ENCODE results near the gene INPP5A. TPM values are rescaled to one million over a fixed set of nuclear protein-coding genes. Genes with fewer than 3 reads are reported as not detected.
"Not testable (repeated sequence)": the region's sequence is repeated elsewhere in the genome, so short reads cannot be mapped to it uniquely, and the experiment has no call there.

INPP5A gene
- total RNA-seq, 1 donor from 2014 or later: 35.4 TPM

DNA sequence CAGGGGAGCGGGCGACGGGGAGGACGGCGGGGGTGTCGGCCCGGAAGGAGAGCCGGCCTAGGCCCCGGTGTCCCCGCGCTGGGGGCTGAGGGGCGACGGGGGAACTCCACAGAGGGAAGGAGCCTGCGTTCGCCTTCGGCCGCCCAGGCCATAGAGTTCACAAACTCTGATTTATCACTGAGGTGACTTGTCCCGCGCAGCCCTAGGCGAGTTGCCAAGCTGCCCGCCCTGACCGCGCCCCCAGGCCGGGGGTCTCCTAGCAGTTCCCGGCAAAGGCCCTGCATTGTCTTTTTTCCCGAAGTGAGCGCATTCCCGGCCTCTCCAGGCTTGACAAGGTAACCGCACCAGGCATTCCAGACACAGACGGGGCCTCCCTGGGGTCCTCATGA is 251.2 kb downstream of the INPP5A start:
- H3K4me3 Mint-ChIP-seq: no peak overlapping the region
- H3K9me3 Mint-ChIP-seq: no peaks in the 10 kb centered on the region
- peaks cover 62% of the 10 kb centered on the region for H3K27me3 Mint-ChIP-seq (ENCODE audit: low read depth)
- no peak for DNase-seq (ENCODE audit: low read depth, low spot score)
- H3K27ac Mint-ChIP-seq (ENCODE audit: unreplicated experiment): no peak overlapping the region
- TF ChIP-seq, protein P1, sequence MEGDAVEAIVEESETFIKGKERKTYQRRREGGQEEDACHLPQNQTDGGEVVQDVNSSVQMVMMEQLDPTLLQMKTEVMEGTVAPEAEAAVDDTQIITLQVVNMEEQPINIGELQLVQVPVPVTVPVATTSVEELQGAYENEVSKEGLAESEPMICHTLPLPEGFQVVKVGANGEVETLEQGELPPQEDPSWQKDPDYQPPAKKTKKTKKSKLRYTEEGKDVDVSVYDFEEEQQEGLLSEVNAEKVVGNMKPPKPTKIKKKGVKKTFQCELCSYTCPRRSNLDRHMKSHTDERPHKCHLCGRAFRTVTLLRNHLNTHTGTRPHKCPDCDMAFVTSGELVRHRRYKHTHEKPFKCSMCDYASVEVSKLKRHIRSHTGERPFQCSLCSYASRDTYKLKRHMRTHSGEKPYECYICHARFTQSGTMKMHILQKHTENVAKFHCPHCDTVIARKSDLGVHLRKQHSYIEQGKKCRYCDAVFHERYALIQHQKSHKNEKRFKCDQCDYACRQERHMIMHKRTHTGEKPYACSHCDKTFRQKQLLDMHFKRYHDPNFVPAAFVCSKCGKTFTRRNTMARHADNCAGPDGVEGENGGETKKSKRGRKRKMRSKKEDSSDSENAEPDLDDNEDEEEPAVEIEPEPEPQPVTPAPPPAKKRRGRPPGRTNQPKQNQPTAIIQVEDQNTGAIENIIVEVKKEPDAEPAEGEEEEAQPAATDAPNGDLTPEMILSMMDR (conservative IDR thresholded peaks at IDR 0.05): no peak
- peaks cover under 1% of the 10 kb centered on the region for H3K4me1 Mint-ChIP-seq
- H3K36me3 Mint-ChIP-seq (ENCODE audit: low read depth): no peaks in the 10 kb centered on the region

DNA sequence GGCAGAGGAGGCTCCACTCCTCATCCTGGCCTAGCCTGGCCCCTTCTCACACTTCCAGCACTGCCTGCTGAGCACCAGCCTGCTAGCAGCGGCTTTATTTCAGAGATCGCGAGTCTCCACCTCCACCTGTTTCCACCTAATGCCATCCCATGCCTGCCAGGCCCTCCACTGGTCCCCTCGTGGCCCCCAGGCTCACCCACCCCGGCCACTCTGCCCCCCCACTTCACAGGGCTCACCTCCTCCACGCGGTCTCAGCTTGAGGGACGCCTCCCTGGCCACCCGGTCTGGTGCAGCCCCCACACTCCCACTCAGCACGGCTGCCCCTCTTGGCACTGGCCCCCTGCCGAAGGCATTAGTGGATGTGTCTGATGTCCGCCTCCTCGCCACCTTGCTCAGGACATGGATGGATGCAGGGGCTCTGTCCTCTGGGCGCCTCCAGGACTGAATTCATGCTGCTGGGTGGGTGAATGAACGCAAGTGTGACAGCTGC is 252.1 kb downstream of the INPP5A start:
- DNase-seq (ENCODE audit: low read depth, low spot score): no peak
- Mint-ChIP-seq H3K27me3 (ENCODE audit: low read depth) (peaks cover 56% of the 10 kb centered on the region), H3K9me3 (no peaks in the 10 kb centered on the region), H3K4me1 (no peaks in the 10 kb centered on the region), H3K36me3 (ENCODE audit: low read depth) (no peaks in the 10 kb centered on the region), H3K27ac (ENCODE audit: unreplicated experiment) (no peak overlapping the region), H3K4me3 (no peak overlapping the region)
- TF ChIP-seq, protein P1 (conservative IDR thresholded peaks at IDR 0.05): no peak

DNA sequence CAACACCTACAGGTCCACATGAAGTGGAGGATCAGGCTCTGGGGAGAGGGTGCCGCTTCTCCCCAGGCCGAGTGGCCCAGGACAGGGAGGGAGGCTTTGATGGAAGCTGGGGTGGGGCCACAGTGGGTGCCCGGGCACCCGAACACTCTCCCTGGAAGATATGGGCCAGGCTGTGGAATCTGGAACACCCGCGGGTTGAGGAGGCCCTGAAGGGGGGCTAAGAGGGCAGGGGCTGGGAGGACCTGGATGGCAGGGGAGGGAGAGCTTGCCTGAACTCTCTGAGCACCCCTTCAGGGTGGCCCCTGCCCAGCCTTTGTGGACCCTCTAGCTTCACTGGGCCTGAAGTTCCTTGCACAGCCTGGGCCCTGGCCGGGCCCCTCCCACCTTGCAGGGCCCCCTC is 252.9 kb downstream of the INPP5A start:
- peaks cover 52% of the 10 kb centered on the region for H3K27me3 Mint-ChIP-seq (ENCODE audit: low read depth)

DNA sequence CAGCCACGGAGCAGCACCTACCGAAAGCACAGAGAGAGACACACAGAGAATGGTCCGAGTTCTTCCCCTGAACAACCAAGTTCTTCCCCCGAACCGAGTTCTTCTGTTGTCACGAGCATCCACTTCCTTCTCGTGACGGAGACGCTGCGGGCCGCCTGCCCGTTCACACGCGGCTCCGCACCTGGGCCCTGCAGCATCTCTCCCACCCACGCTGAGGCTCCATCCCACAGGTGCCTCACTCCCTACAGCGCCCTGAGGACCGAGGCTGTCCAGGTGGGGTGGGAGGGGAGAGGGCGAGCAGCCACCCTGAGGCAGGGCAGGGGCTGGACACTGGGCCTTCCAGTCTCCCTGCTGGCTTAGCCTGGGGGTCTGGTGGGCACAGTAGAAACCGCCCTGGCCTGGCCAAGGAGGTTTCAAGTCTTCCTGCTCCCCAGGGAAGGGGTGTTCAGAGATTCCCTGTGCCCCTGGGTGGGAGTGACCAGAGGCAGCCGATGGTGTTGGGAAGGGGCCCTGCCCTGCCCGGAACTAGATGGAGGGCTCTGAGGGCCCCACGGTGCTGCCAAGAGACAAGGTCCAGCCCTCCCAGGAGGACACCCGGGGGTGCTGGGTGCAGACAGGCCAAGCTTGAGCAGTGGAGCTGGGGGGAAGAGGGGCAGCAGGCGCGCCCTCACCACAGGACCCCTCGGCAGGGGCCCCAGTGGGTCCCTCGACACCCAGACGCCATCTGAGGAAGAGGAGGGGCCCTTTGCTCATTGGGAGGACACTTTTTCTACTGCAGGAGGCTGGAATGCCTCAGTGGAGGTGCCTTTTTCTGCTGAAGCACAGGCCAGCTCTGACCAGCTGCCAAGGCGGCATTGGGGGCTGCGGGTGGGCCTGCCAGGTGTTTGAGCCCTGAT is 253.6 kb downstream of the INPP5A start:
- peaks cover 53% of the 10 kb centered on the region for H3K27me3 Mint-ChIP-seq (ENCODE audit: low read depth)
- no peak overlapping the region for H3K27ac Mint-ChIP-seq (ENCODE audit: unreplicated experiment)
- no peaks in the 10 kb centered on the region for H3K9me3 Mint-ChIP-seq
- H3K36me3 Mint-ChIP-seq (ENCODE audit: low read depth): no peaks in the 10 kb centered on the region
- no peak for DNase-seq (ENCODE audit: low read depth, low spot score)
- TF ChIP-seq, protein P1 (conservative IDR thresholded peaks at IDR 0.05): no peak
- no peaks in the 10 kb centered on the region for H3K4me1 Mint-ChIP-seq
- H3K4me3 Mint-ChIP-seq: no peak overlapping the region

More for the DNA sequence above, 252.9 kb downstream of the INPP5A start:
- H3K36me3 Mint-ChIP-seq (ENCODE audit: low read depth): no peaks in the 10 kb centered on the region
- no peaks in the 10 kb centered on the region for H3K9me3 Mint-ChIP-seq
- no peak overlapping the region for H3K4me3 Mint-ChIP-seq
- no peak for DNase-seq (ENCODE audit: low read depth, low spot score)
- TF ChIP-seq, protein P1 (conservative IDR thresholded peaks at IDR 0.05): no peak
- no peaks in the 10 kb centered on the region for H3K4me1 Mint-ChIP-seq
- H3K27ac Mint-ChIP-seq (ENCODE audit: unreplicated experiment): no peak overlapping the region

DNA sequence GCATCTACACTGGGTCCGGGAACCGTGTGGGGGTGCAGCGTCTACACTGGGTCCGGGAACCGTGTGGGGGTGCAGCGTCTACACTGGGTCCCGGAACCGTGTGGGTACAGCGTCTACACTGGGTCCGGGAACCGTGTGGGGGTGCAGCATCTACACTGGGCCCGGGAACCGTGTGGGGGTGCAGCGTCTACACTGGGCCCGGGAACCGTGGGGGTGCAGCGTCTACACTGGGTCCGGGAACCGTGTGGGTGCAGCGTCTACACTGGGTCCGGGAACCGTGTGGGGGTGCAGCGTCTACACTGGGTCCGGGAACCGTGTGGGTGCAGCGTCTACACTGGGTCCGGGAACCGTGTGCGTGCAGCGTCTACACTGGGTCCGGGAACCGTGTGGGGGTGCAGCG is 254.5 kb downstream of the INPP5A start:
- not testable (repeated sequence) for H3K4me1 Mint-ChIP-seq; H3K4me3 Mint-ChIP-seq; H3K27ac Mint-ChIP-seq (ENCODE audit: unreplicated experiment); H3K36me3 Mint-ChIP-seq (ENCODE audit: low read depth); H3K9me3 Mint-ChIP-seq; DNase-seq (ENCODE audit: low read depth, low spot score)
- H3K27me3 Mint-ChIP-seq (ENCODE audit: low read depth): peaks cover 54% of the 10 kb centered on the region

DNA sequence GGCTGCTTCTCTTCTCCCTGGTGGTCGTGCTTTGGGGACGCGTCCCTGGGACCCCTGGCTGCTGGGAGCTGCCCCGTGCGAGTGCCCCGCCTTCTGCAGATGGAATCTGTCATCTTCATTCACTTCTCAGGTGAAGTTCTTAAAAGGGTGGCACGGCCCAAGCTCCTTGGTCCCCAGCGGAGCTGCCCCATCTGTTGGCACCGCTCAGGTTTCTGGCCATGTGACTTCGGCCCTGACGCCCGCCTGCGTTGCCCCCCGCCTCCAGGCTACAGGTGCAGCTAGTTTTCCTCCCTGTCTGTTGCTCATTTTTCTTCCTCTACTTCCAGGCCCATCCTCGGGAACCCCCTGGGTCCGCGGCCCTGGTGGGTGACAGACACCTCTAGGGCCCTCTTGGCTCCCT is 255.2 kb downstream of the INPP5A start:
- Mint-ChIP-seq H3K9me3 (no peaks in the 10 kb centered on the region), H3K27ac (ENCODE audit: unreplicated experiment) (no peak overlapping the region), H3K4me1 (no peaks in the 10 kb centered on the region), H3K4me3 (no peak overlapping the region), H3K36me3 (ENCODE audit: low read depth) (no peaks in the 10 kb centered on the region), H3K27me3 (ENCODE audit: low read depth) (peaks cover 56% of the 10 kb centered on the region)
- DNase-seq (ENCODE audit: low read depth, low spot score): no peak
- TF ChIP-seq, protein P1 (conservative IDR thresholded peaks at IDR 0.05): no peak
